PC-9 (cell line): ENCODE data around the gene MALRD1. TPM values are rescaled to one million over a fixed set of nuclear protein-coding genes. Genes with fewer than 3 reads are reported as not detected.

Experiments used
- BruUV-seq: library from RNA; stranded (reverse); fragments of 400-500 nt; replicated peaks from 2 replicates; lab custom pipeline; 2021; lab: Mats Ljungman, UMichigan
- CTCF ChIA-PET: fragments of 300-600 bp; sonication (Branson Sonifier 250); formaldehyde crosslinking; loops from one replicate; lab custom pipeline; 2022; ENCODE audit warnings: antibody characterized with exemption; lab: Charles Lee
- POLR2A ChIA-PET: fragments of 300-600 bp; sonication (Branson Sonifier 250); formaldehyde crosslinking; loops from one replicate; lab custom pipeline; 2022; ENCODE audit warnings: antibody characterized with exemption; ENCODE audit not compliant: unreplicated experiment; lab: Charles Lee
- DNase-seq, 2 experiments: peaks; one replicate each; pipeline versions ENCODE4 v3.0.0 to v3.0.0-alpha.2; 2015 to 2022; ENCODE audit warnings: mixed read lengths in 1 of 2
- H2AFZ ChIP-seq: fragments of 200-600 bp; sonication (generic); 2 replicates; pipeline ENCODE4 v1.8.1; 2017; ENCODE audit warnings: antibody characterized with exemption
- H3F3A ChIP-seq: fragments of 200-600 bp; sonication (generic); 2 replicates; pipeline ENCODE4 v1.8.1; 2017; ENCODE audit warnings: antibody characterized with exemption, mild to moderate bottlenecking, low read depth; ENCODE audit not compliant: insufficient read depth
- H3K27ac ChIP-seq: fragments of 200-600 bp; sonication (generic); 2 replicates; pipeline ENCODE4 v1.6.1; 2016; ENCODE audit warnings: mixed run types
- H3K27me3 ChIP-seq: fragments of 200-600 bp; sonication (generic); 2 replicates; pipeline ENCODE4 v1.6.1; 2016; ENCODE audit warnings: low read depth, mixed run types; ENCODE audit not compliant: insufficient read depth
- H3K36me3 ChIP-seq: fragments of 200-600 bp; sonication (generic); 2 replicates; pipeline ENCODE4 v1.6.1; 2016; ENCODE audit warnings: low read depth, mixed run types
- H3K4me1 ChIP-seq: fragments of 200-600 bp; sonication (generic); replicated peaks from 2 replicates; pipeline ENCODE4 v1.6.1; 2016; ENCODE audit warnings: mixed run types; ENCODE audit not compliant: insufficient read depth
- H3K4me2 ChIP-seq: fragments of 200-600 bp; sonication (generic); 2 replicates; pipeline ENCODE4 v1.6.1; 2017; ENCODE audit warnings: mixed run types
- H3K4me3 ChIP-seq: fragments of 200-600 bp; sonication (generic); 2 replicates; pipeline ENCODE4 v1.6.1; 2016; ENCODE audit warnings: mixed run types
- H3K79me2 ChIP-seq: fragments of 200-600 bp; sonication (generic); 2 replicates; pipeline ENCODE4 v1.6.1; 2017; ENCODE audit warnings: low read depth, mixed run types
- H3K9me2 ChIP-seq: fragments of 200-600 bp; sonication (generic); 2 replicates; pipeline ENCODE4 v1.8.1; 2017; ENCODE audit warnings: mild to moderate bottlenecking; ENCODE audit not compliant: insufficient read depth
- H3K9me3 ChIP-seq: fragments of 200-600 bp; sonication (generic); 2 replicates; pipeline ENCODE4 v1.8.1; 2016; ENCODE audit warnings: low read depth; ENCODE audit not compliant: insufficient read depth
- H4K20me1 ChIP-seq: fragments of 200-600 bp; sonication (generic); 2 replicates; pipeline ENCODE4 v1.8.1; 2017; ENCODE audit not compliant: insufficient read depth
- EZH2 ChIP-seq: fragments of 200-600 bp; sonication (generic); IDR thresholded peaks from 2 replicates; pipeline ENCODE4 v1.8.0; 2017; ENCODE audit warnings: antibody characterized with exemption, low read depth
- intact Hi-C: fragments of 100-400 bp; cut with micrococcal nuclease; formaldehyde crosslinking; loops from one replicate; pipeline ENCODE4 v1.10.0; 2022; ENCODE audit not compliant: unreplicated experiment
- total RNA-seq: library from RNA; stranded (reverse); gene quantifications from 2 replicates; pipeline ENCODE4 v1.2.3, GENCODE V29; 2021
- TF ChIP-seq, protein P1 (sequence below): fragments of 200-600 bp; sonication (generic); conservative IDR thresholded peaks from 2 replicates; pipeline ENCODE4 v1.6.1; 2017; ENCODE audit warnings: mixed run types, antibody characterized with exemption, mild to moderate bottlenecking, moderate library complexity

Gene MALRD1
- total RNA-seq, 1 experiment from 2014 or later, result not detected

DNA sequence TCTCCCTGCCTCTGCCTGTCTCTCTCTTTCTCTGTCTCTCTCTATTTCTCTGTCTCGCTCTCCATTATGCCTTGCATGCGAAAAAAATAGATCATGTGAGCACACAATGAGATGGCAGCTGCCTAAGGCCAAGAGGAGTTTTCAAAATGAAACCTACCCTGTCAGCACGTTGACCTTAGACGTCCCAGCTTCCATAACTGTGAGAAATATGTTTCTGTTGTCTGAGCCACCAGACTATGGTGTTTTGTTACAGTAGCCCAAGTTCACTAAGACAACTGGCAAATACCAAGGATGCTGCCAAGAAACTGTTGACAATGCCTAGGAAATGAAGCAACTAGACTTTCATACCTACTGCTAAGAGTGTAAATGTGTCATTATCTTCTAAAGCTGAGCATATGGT is 697.1 kb downstream of the MALRD1 start:
- BruUV-seq, result no TSS peak

DNA sequence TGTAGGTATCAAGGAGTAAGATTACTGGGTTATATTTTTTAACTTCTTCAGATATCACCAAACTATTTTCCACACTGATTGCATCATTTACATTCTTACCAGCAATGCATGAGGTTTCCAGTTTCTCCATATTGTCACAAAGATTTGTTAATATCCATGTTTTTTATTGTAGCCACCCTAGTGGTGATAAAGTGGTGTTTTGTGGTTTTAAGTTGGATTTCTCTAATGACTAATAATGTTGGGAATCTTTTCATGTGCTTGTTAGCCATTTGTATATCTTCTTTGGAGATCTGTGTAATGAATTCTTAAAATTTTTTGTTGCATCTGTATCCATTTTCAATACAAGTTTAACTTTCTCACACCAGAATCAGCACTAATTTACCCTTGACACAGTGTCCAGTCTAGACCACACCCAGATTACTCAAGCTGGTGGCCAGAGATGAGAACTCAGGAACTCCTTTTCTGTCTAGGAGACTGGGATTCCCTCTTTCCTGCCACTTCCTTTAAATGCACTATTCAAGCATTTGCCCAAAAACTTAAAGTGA is 700.7 kb downstream of the MALRD1 start:
- CTCF ChIA-PET, result no interaction called here
- no peaks in the 10 kb centered on the region for H3K9me3 ChIP-seq
- H3K36me3 ChIP-seq, result no peaks in the 10 kb centered on the region
- H3K4me1 ChIP-seq, result no peaks in the 10 kb centered on the region
- POLR2A ChIA-PET, result no interaction called here
- no peaks in the 10 kb centered on the region for H3F3A ChIP-seq
- no peak for TF ChIP-seq EZH2
- TF ChIP-seq, protein P1, sequence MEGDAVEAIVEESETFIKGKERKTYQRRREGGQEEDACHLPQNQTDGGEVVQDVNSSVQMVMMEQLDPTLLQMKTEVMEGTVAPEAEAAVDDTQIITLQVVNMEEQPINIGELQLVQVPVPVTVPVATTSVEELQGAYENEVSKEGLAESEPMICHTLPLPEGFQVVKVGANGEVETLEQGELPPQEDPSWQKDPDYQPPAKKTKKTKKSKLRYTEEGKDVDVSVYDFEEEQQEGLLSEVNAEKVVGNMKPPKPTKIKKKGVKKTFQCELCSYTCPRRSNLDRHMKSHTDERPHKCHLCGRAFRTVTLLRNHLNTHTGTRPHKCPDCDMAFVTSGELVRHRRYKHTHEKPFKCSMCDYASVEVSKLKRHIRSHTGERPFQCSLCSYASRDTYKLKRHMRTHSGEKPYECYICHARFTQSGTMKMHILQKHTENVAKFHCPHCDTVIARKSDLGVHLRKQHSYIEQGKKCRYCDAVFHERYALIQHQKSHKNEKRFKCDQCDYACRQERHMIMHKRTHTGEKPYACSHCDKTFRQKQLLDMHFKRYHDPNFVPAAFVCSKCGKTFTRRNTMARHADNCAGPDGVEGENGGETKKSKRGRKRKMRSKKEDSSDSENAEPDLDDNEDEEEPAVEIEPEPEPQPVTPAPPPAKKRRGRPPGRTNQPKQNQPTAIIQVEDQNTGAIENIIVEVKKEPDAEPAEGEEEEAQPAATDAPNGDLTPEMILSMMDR, result no peak
- H3K79me2 ChIP-seq, result no peaks in the 10 kb centered on the region
- DNase-seq, result no peak
- no TSS peak for BruUV-seq
- intact Hi-C loops, result no loop called here
- H3K4me3 ChIP-seq, result no peak overlapping the region
- no peak overlapping the region for H3K4me2 ChIP-seq
- H3K27ac ChIP-seq, result no peak overlapping the region
- no peaks in the 10 kb centered on the region for H4K20me1 ChIP-seq
- H3K9me2 ChIP-seq, result no peaks in the 10 kb centered on the region
- H3K27me3 ChIP-seq, result no peaks in the 10 kb centered on the region
- H2AFZ ChIP-seq, result no peak overlapping the region

More for the DNA sequence above, 697.1 kb downstream of the MALRD1 start:
- H4K20me1 ChIP-seq, result no peaks in the 10 kb centered on the region
- H3K9me3 ChIP-seq, result no peaks in the 10 kb centered on the region
- no peak overlapping the region for H3K4me2 ChIP-seq
- no peak overlapping the region for H2AFZ ChIP-seq
- intact Hi-C loops, result no loop called here
- H3K9me2 ChIP-seq, result no peaks in the 10 kb centered on the region
- H3F3A ChIP-seq, result no peaks in the 10 kb centered on the region
- H3K27ac ChIP-seq, result no peak overlapping the region
- no peak for DNase-seq
- no peak for TF ChIP-seq EZH2
- TF ChIP-seq, protein P1, result no peak
- ChIA-PET CTCF (no interaction called here), POLR2A (no interaction called here)
- no peaks in the 10 kb centered on the region for H3K27me3 ChIP-seq
- H3K4me3 ChIP-seq, result no peak overlapping the region
- no peaks in the 10 kb centered on the region for H3K79me2 ChIP-seq
- H3K4me1 ChIP-seq, result no peaks in the 10 kb centered on the region
- no peaks in the 10 kb centered on the region for H3K36me3 ChIP-seq

DNA sequence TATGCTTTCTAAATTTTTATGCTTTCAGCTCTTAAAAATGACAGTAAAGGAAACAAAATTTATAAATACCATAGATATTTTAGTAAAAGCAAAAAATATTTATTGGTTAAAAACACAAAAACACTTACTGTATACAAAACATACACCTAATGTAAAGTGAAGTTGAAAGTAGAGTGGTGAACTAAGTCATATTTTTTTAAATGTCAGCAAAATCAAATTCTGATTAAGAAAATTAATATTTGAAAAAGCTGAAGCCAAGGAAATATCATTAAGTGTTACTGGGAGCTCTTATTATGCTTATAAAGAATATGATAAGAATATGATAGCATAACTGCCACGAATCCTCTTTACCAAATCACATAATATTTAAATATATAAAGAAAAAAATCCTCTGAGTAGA is 702.4 kb downstream of the MALRD1 start:
- TF ChIP-seq, protein P1, result no peak
- TF ChIP-seq EZH2, result no peak
- no peaks in the 10 kb centered on the region for H3K79me2 ChIP-seq
- no peak overlapping the region for H3K27ac ChIP-seq
- no peaks in the 10 kb centered on the region for H4K20me1 ChIP-seq
- H3K36me3 ChIP-seq, result no peaks in the 10 kb centered on the region
- CTCF ChIA-PET, result no interaction called here
- BruUV-seq, result no TSS peak
- no peaks in the 10 kb centered on the region for H3K9me2 ChIP-seq
- POLR2A ChIA-PET, result no interaction called here
- no peak overlapping the region for H3K4me3 ChIP-seq
- H3K9me3 ChIP-seq, result no peaks in the 10 kb centered on the region
- no peaks in the 10 kb centered on the region for H3K27me3 ChIP-seq
- no peaks in the 10 kb centered on the region for H3K4me1 ChIP-seq
- no peak overlapping the region for H3K4me2 ChIP-seq
- intact Hi-C loops, result no loop called here
- H2AFZ ChIP-seq, result no peak overlapping the region
- no peak for DNase-seq
- H3F3A ChIP-seq, result no peaks in the 10 kb centered on the region
